ENCODE results near the gene MCCC1. TPM values are rescaled to one million over a fixed set of nuclear protein-coding genes. Genes with fewer than 3 reads are reported as not detected.

The MCCC1 gene
- total RNA-seq, 1 donor from 2014 or later, result 47.7 TPM

GRCh38 chr3:183123891-183124290, 24.6 kb upstream of the MCCC1 start:
- H3K36me3 ChIP-seq, result no peaks in the 10 kb centered on the region
- intact Hi-C loops (cut with micrococcal nuclease), result loop anchor here (5.0 to 10.0 kb wide), 2 partner anchors 61 to 258 kb away; no protein-coding TSS in a partner anchor
- peaks cover 14% of the 10 kb centered on the region for H3K27me3 ChIP-seq (ENCODE audit: low read depth)
- H3K9me3 ChIP-seq (replicated peaks), result peaks cover 8% of the 10 kb centered on the region
- H3K4me1 ChIP-seq, result peaks cover 5% of the 10 kb centered on the region
- no peak for TF ChIP-seq CTCF (IDR thresholded peaks at IDR 0.05; ENCODE audit: borderline replicate concordance)
- H3K4me3 ChIP-seq, result no peak overlapping the region
- no peak overlapping the region for H3K27ac ChIP-seq (replicated peaks)
- DNase-seq, result no peak

DNA sequence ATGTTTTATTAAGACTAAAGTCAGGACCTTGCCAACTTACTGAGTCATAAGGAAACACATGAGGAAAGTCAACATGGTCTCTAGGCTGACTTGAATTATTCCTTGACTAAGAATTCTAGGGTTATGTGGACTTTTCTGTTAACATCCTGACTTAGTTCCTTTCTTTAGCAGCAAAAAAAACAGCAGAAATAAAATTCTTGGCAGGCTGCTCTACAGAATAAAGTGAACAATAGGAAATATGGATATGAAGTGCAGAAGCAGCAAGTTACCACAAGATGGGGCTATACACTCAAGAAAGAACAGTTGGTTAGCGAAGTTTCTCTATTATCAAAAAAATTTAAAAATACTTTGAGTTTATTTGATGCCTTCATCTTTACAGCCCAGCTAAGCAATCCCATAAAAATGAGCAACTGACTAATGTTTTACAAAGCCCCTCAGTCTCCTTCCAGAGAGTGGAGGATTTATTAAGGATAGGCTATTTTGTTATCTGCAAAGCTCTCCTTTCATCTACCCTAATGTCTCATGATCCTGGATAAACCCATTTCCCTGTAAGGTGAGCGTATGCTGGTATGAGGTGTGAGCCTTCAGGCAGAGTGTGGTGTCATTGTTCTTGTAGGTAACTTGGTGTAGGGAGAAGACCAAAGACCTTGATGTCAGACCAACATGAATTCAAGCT, 23.1 kb upstream of the MCCC1 start:
- Histone ChIP-seq H3K4me1 (peaks cover 5% of the 10 kb centered on the region), H3K4me3 (no peak overlapping the region), H3K36me3 (no peaks in the 10 kb centered on the region), H3K27ac (replicated peaks) (no peak overlapping the region), H3K9me3 (replicated peaks) (no peaks in the 10 kb centered on the region), H3K27me3 (ENCODE audit: low read depth) (peaks cover 29% of the 10 kb centered on the region)
- intact Hi-C loops (cut with micrococcal nuclease), result loop anchor here (5.0 to 10.0 kb wide), 2 partner anchors 62 to 260 kb away; no protein-coding TSS in a partner anchor
- no peak for DNase-seq
- TF ChIP-seq CTCF (IDR thresholded peaks at IDR 0.05; ENCODE audit: borderline replicate concordance), result peak; percentile 90

DNA sequence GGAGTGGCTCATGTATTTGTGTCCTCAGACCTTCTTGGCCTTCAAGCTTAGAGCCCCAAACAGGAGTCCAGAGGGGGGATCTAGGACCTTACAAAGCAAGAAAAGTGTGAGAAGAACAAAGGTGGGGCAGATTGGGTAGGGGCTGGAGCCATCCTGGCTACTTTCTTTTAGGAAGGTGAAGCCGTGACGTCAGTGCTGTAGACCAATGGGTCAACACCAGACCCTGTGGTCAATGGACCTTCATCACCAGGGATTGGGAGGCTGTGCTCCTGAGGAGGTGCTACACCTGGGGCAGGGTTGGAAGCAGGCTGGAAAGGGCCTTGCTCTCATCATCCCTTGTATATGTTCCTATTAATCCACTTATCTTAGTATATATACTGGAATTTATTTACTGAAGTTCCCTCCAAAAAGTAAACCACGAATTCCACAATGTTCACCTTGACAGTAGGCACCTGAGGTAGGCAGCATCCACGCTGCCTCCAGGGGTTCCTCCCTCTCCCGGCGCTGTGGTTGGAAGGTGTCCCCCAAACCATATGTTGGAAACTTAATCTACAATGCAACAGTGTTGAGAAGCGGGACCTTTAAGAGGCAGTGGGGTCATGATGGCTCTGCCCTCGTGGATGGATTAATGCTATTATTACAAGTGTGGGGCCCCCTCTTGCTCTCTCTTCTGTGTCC, 21.4 kb upstream of the MCCC1 start:
- no peak for TF ChIP-seq CTCF (IDR thresholded peaks at IDR 0.05; ENCODE audit: borderline replicate concordance)
- DNase-seq, result no peak
- intact Hi-C loops (cut with micrococcal nuclease), result loop anchor here (5.0 to 10.0 kb wide), 2 partner anchors 64 to 262 kb away; no protein-coding TSS in a partner anchor
- Histone ChIP-seq H3K9me3 (replicated peaks) (no peaks in the 10 kb centered on the region), H3K27me3 (ENCODE audit: low read depth) (peaks cover 47% of the 10 kb centered on the region), H3K36me3 (no peaks in the 10 kb centered on the region), H3K4me1 (peaks cover 9% of the 10 kb centered on the region), H3K4me3 (no peak overlapping the region), H3K27ac (replicated peaks) (no peak overlapping the region)

DNA sequence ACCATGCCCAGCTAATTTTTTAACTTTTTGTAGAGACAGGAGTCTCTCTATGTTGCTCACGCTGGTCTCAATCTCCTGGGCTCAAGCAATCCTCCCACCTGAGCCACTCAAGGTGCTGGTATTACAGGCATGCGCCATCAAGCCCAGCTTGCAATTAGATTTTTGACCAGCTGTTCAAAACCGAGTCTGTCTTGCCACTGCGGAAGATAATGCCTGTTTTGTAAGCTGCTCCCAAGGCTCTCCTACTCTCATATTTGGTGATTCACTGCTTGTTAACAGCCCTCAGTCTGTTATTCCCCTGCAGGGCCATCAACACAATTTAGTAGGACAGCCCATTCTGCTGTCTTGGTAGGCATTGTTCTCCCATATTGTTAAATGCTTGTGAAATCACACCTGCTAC, 17.8 kb upstream of the MCCC1 start:
- H3K27ac ChIP-seq (replicated peaks), result no peak overlapping the region
- intact Hi-C loops (cut with micrococcal nuclease), result no loop called here

More for the DNA sequence above, 17.8 kb upstream of the MCCC1 start:
- no peaks in the 10 kb centered on the region for H3K36me3 ChIP-seq
- no peak for TF ChIP-seq CTCF (IDR thresholded peaks at IDR 0.05; ENCODE audit: borderline replicate concordance)
- DNase-seq, result no peak
- H3K4me3 ChIP-seq, result no peak overlapping the region
- H3K27me3 ChIP-seq (ENCODE audit: low read depth), result peaks cover 71% of the 10 kb centered on the region
- peaks cover 4% of the 10 kb centered on the region for H3K4me1 ChIP-seq
- no peaks in the 10 kb centered on the region for H3K9me3 ChIP-seq (replicated peaks)
